Activated CD4-positive, CD25-positive, alpha-beta regulatory T cell (primary cell): Measurements from ENCODE around the gene DOCK11.
A peak's percentile ranks its signal among the peaks of the same experiment; 100 is the strongest.

Experiments used
- DNase-seq, 4 experiments: peaks; one replicate each; lab custom pipeline; 2025; lab: John Stamatoyannopoulos, UW

DOCK11 gene

DNA sequence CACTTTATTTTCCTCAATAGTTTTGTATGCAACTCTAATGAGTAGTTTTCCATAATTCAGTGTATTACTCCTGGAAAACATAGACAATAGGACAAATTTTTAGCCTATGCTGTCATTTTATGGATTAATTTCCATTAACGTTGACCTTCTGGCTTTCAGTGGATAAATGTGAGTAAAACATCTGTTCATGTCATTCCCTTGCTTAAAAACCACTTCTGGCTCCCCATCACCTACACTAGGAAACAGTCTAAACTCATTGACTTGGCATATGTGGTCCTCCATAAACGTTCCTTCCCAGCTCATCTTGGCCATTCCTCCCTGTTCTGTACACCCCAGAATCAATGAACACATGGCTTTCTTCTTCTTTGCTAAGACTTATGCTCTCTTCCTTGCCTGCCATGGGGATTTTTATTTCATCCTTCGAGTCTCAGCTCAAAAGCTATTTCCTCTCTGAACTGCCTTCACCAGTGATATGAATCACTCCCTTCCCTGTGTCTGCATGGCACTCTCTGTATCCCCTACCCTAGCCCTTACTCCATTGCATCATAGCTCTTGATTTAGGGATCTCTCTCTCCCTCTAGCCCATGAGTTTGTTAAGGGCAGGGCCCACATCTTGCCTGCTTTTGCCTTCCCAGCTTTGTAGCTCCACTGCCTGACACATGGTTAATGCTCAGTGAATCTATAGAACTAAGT, 34.8 kb downstream of the DOCK11 start:
- no peak for DNase-seq

DNA sequence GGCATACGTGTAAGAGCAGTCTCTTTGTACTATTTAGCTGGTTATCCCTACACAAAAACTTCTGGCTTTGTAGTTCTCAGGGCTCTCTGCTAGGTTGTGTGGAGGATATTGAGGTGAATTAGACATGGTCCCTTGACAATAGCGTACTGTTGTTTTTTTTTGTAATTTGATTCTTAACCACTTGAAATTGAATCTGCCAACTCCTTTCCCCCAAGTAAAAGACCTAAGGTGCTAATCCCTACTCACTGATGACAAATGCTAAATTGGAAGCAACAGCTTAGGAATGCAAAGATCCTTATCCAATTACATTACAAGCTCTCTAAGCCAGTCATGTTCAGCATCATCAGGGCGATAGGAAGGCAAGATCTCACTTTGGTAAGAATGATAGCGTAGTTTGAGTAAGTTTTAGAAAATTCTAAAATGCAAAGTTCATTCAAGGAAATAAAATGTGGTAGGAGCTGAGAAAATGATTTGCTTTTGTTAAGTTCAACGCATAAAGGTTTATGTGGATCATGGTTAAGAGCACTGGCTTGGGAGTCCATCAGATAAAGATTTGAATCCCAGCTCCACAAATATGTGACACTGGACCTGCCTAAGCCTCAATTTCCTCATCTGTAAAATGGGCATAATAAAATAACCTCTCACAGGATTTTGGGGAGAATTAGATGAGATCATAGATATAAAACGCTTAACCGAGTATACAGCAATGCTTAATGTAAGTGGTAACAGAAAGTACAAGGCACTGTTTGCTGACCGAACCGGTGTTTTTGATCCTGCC, 39.3 kb downstream of the DOCK11 start:
- no peak for DNase-seq

DNA sequence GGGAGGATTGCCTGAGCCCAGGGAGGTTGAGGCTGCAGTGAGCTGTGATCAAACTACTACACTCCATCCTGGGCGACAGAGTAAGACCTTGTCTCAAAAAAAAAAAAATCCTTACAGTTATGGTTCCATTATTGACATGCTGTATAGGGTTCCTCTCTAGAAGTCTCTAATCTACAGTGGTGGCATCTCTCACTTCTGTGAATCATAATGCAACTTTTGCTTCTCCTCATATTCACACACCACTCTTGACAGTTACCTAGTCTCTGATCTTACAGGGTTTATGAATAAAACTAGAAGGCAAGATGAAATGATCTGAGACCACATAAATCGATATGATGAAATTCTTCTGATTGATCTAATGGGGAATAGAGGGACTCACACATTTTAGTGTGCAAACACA, 40.6 kb downstream of the DOCK11 start:
- DNase-seq = no peak

DNA sequence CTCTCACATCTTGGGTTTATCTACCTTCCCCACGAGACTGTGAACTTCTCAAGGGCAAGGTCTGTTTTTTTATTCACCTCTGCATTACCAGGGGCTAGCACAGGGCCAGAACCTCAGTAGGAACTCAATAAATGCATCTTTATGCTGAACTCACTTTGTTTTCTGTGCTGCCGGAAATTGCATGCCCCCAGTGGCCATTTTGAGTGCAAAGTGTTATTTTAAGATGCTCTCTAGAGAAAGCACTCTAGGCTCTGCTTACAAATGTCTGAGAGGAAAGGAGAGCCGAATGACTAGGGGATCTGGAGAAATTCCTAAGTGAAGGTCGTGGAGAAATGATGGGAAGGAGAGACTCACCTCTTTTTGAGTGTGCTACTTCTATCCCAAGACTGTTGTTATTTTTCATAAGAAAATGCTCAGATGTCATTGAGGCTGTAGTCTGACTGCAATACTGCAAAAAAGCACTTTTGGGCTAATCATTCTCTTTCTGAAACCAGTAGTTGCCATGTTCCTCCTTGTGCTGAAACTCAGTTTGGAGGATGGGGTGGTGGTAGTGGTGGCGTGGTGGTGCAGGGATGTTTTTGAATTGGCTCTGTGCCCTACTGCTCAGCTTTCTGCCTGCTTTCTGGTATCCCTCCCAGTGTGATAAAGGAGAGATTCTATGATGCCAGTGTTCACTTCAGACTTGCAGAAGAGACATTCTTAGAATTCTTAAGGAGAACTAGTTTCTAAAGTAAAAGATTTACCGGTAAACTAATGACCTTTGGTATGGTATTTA, 41.3 kb downstream of the DOCK11 start:
- peak in 3 of 4 experiments; percentile 1 to 17 (median 1) for DNase-seq

DNA sequence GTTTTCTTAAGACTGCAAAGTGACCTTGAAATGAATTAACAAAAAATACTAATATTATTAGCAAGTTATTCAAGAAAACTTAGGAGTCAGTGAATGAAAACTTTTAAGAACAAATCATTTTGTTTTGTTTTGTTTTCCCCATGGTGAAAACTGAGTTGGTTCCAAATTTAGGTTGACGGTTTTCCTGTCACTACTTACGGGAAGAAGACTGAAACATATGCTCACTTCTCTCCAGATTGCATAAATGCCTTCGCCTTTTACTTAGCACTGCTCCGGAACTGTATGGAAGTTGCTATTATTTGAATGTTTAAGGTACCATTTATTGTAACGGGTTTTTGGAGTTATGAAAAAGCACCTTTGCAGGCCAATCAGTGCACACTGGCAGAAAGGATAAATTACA, 42.8 kb downstream of the DOCK11 start:
- DNase-seq = no peak

DNA sequence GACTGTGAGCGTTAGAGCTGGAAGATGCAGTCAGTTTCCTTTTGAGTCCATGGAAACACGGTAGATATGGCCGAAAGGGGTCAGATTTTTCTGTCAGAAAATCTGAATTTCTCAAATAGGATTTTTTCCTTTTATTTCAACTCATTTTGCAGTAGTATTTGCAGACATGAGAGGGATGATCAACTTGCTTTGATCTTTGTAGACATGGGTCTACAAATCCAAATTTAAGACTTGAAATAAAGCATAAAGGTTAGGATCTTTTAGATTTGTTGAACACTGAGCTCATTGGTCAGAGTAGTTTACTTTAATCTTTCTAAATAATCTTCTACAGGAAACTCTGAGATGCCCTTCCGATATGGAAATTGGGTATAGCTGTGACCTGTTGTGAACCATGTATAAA, 44.7 kb downstream of the DOCK11 start:
- DNase-seq = no peak

DNA sequence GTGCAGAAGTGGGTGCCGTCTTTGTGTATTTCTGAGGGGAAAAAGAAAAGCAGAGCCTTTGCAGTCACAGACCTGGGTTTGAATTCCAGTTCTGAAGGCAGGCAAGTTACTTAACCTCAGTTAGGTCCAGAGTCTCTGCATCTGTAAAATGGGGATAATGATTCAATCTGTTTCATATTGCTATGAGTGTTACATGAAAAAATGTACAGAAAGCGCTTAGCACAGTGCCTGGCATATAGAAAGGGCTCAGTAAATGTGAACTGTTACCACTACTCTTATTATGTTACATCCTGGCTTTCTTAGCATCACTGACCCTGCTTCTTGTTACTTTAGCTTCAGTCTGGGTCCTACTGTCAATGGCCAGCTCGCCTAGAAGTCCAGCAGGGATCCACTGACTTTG, 45.9 kb downstream of the DOCK11 start:
- DNase-seq = no peak

DNA sequence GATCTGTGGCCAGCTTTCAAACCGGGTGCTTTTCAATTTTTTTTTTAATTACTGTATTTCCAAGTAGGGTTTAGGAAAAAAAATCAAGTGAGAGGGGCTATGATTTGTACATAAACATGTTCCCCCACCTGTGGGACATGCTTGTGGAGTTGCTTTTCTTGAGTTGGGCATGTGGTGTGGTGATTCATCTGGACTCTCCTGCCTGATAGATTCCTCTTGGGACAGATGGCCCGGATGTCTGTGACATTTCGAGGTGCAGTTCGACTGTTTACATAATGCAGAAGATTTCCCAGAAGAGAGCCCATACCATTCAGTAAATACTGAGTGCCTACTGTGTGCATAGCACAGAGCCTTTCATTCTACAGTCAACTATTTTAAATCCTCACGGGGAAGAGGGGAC, 49.9 kb downstream of the DOCK11 start:
- no peak for DNase-seq

DNA sequence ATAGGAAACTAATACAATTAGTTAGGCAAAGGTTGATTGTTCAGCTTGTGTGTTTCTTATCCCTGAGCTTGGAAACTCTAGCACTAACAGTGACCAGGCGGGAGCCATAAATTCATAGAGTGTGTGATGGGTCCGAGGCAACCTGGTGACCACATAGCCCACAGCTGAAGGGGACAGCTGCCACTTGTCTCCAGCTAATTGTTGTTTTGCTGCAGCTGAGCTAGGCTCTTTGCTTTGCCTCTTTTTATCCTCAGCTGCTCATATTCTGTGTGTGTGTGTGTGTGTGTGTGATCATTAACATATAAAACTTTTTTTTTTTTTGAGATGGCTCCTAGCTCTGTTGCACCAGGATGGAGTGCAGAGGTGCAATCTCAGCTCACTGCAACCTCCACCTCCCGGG, 53.2 kb downstream of the DOCK11 start:
- DNase-seq = no peak

DNA sequence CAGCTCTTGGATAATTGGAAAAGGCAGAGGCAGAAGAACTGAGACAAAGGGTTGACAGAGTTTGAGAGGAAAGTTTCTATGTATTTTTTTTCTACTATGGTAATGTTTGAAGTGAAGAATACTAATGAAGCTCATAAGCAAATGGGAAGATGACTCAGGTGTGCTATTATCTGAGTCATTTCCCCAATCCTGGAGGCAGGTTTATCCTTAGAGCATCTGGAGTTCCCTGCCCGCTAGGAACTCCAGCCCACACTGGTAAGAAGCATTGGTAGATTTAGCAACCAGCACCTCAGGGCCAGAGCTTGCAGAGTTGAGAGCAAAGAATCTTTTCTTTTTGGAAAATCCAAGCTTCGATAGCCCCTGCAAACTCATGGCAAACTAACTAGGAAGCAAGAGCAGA, 55.2 kb downstream of the DOCK11 start:
- DNase-seq = no peak

DNA sequence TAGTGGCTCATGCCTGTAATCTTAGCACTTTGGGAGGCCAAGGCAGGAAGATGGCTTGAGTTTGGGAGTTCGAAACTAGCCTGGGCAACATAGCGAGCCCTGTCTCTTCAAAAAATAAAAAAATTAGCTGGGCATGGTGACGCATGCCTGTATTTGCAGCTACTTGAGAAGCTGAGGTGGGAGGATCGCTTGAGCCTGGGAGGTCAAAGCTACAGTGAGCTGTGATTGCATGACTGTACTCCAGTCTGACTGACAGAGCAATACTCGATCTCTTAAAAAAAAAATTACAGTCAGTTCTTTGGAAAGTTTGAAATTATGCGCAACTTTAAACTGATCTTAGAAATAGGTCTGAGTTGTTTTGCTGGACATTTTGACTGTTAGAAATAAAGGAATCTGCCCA, 55.8 kb downstream of the DOCK11 start:
- no peak for DNase-seq

DNA sequence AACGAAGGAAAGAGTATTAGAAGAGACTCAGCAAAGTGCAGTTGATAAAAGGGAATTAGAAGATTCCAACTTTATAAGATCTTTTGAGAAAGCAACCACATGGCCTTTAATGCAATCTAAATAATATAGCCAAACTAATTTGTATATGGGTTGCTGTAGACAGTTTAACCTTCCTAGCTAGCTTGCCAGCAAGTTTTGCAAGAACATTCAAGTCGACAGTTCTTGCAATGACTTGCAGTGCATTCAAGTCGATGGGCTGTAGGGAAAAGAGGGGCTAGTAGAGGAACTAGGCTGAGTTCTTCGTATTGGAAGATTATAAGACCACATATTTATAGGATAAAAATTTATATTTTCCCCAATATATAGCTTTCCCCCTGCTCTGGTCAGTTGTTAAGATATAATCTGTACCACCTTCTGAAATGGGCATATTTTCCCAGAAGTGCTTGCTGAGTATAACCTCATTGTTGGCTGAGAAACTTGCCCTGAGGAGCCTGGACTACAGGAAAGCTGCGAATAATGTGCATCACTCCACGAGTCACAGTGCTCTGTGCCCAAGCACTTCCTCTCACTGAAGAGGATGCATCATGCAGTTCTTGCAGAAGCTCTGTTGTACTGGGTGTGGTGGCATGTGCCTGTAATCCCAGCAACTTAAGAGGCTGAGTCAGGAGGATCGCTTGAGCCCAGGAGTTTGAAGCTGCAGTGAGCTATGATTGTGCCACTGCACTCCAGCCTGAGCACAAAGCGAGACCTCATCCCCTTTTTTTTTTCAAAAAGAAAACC, 56.7 kb downstream of the DOCK11 start:
- DNase-seq = no peak

DNA sequence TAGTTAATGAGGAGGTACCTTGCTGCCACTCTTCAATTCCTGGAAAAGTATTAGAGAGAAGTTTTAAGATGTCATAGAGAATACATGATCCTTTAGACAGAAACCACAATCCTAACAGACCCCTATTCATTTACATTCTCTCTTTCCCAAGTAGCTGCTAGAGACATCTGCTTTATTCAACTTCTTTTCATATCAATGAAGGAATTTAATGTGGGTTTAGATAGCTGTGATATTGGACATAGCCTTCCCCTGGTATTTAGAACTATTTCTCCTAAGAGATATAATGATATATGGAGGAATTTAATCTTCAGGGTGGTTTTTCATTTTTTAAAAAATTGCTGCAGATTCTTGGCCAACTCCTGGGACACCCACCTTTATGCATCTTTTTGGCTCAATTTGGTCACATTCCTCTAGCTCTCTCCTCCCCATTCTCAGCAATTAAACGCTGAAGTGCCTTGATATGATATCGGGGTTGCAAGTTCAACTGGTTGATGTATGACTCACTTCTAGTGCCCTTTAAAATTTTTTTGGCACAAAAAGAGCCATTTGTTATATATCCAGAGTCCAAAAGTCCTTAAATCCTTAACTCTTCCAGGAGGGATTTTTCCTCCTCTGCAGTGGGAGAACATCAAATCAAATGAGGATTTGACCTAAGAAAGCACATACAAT, 57.6 kb downstream of the DOCK11 start:
- DNase-seq = no peak

DNA sequence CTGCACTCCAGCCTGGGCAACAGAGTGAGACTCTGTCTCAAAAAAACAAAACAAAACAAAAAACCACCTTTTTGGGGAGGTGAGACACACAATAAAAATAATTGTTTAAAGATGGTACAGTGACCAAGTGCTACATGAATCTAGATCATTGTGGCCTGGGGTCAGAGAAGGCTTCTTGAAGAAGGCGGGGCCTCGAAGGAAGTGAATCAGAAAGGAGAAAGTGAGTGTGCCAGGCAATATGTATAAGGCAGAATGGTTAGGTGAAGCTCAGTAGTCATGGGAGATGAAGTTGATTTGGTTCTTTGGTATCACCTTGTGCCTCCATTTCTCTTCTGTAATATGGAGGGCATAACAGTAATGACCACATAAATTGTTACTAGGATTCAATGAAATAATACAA, 58.9 kb downstream of the DOCK11 start:
- DNase-seq = no peak

DNA sequence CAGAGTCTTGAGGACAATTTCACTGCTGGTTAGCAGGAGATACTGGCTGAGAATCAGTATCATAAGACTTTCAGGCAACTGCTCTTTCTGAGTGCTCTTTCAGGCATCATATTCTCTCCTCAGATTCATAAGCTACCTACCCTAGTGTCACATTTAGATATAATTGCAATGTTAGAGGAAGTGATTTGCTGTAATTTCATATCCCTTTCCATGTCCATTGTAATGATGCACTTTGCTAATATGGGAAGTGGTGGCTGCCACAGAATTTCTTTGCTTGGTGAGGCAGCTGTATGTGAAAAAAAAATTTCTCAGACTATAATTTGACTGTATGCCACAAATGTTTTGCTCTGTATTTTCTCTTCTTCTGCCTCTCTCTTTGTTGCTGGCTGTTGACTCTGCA, 63.3 kb downstream of the DOCK11 start:
- DNase-seq = no peak

DNA sequence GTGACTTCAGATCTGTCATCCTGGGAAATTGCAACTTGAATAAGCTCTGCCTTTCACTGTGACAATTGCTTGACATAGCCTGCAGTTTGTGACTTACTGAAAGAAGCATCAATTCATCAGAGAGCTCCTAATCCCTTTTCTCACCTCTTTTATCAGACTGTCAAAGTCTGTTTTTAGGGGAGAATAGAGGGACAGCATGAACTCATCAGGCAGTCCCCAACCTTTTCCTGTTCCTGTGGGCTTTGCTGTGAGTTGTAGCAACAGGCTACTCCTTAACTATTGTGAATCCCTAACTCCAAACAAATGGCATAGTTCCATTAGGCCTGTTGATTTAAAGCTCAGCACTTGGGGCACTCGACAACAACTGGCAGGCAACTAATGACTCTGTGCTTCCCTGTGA, 64.9 kb downstream of the DOCK11 start:
- DNase-seq = no peak

DNA sequence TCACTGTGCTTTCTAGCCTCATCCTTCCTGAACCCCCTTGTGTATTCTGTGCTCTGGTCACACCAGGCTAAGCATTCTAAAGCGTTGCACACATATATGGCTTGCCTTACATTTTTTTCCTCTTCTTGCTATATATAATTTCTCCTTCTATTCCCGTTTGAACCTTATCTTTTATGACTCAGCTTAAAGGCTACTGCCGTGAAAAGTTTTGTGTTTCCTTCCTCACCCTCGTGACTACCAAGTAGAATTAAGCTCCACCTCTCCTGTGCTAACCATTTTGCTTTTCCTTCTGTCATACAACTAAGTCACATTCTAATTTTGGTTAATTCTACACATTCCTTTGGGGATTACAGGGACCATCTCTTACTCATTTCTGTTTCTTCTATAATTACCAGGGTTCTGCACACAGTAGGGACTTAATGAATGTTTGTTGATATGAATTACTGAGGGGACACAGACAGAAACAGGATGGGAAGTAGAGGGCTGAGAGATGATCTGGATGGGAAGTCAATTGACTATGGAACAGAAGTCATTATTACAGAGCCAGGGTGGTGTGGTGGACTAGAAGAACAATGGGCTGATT, 67.1 kb downstream of the DOCK11 start:
- no peak for DNase-seq

DNA sequence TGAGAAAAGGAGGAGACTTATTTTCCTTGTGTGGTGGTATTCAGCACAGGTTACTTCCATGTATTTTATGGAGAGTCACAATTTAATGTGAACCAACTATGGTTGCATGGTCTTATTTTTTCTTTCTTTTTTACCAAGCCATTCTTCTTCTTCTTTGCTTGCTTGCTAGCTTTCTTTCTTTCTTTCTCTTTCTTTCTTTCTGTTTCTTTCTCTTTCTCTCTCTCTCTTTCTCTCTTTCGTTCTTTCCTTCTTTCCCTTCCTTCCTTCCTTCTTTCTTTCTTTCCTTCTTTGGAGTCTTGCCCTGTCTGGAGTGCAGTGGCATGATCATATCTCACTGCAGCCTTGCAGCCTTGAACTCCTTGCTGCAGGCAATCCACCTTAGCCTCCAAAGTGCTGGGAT, 68.9 kb downstream of the DOCK11 start:
- DNase-seq = no peak

DNA sequence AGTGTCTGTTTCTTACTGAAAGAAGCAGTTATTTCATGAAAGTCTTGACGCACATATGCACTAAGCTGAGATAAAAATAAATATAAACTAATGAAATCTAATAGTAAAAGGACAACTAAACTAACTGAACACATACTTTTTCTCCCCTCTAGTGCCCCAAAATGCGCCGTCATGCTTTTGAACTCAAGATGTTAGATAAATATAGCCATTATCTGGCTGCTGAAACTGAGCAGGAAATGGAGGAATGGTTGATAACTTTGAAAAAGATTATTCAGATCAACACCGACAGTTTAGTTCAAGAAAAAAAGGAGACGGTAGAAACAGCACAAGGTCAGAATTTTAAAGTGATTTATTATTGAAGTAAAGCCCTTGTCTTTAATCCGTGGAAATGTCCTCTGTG, 70.2 kb downstream of the DOCK11 start:
- no peak for DNase-seq

DNA sequence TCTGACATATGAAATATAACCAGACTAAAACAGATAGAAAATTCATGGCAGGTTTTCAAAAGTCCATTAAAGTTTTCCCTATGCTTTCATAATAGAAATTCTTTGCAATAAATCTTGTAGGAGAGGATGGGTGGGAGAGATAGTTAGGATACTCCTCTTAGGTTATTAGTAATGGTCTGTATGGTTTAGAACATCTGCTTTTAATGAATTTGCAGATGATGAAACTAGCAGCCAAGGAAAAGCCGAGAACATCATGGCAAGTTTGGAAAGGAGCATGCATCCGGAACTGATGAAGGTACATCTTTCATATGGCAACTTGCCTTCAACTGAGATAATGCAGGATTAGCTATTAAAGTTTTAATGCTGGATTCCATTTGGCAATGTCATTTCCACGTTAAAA, 70.7 kb downstream of the DOCK11 start:
- DNase-seq = no peak

DNA sequence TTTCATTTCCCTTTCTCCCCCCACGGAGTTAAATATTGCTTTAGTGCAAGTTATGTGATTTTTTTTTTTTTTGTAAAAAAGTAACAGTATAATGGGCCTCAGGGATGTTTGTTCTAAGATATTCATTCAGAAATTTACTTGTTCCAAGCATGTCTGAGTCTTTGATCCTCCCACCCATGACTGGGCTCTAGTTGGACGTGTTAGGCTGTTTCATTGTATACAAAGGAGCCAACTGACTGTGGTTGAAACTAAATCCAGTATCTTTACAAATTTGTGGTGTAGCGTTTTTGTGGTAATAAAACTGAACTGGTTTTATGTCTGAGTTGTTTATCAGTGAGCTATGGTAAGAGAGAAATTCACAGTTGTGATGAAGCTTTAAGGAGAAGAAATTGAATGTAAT, 74.1 kb downstream of the DOCK11 start:
- no peak for DNase-seq
